ENCODE results near the gene ANKRD30A. TPM values are rescaled to one million over a fixed set of nuclear protein-coding genes. Genes with fewer than 3 reads are reported as not detected.

Gene ANKRD30A
- total and polyA plus RNA-seq, 10 donors, result not detected

DNA sequence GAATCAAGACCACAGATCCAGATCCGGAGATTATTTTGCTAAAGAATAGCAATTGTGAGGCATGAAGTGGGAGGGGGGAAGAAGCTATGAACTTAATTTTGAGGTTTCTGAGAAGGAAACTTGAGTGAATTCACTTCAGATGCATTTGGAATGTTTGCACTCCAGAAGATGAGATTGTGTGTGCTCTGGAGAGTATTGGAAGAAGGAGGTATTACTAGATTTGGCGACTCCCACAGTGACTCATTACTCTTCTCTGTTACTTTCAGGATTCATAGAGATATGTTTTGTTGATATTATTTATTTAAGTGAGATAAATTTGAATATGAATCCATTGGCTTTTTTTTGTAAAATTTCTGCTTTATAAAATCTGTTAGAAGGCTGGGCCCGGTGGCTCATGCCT, 80.7 kb downstream of the ANKRD30A start:
- Histone ChIP-seq H3K36me3 (no peaks in the 10 kb centered on the region), H3K4me3 (no peak overlapping the region), H3K9me3 (peaks cover 0 to 58% (median 27%) of the 10 kb centered on the region in 8 donors), H3K27me3 (replicated peaks in 1 of 7) (no peaks in the 10 kb centered on the region), H3K27ac (no peak overlapping the region), H3K4me1 (no peaks in the 10 kb centered on the region)
- 85 to 95% (median 87%) methylated on average over 3 of the region's 3 CpGs for WGBS, 5 donors
- intact Hi-C loops (cut with DNase I; ENCODE audit: low total_unique reads), result no loop called here
- DNase-seq, result no peak
- no peak for TF ChIP-seq POLR2AphosphoS5 (IDR thresholded peaks at IDR 0.05)
- TF ChIP-seq, protein P1, sequence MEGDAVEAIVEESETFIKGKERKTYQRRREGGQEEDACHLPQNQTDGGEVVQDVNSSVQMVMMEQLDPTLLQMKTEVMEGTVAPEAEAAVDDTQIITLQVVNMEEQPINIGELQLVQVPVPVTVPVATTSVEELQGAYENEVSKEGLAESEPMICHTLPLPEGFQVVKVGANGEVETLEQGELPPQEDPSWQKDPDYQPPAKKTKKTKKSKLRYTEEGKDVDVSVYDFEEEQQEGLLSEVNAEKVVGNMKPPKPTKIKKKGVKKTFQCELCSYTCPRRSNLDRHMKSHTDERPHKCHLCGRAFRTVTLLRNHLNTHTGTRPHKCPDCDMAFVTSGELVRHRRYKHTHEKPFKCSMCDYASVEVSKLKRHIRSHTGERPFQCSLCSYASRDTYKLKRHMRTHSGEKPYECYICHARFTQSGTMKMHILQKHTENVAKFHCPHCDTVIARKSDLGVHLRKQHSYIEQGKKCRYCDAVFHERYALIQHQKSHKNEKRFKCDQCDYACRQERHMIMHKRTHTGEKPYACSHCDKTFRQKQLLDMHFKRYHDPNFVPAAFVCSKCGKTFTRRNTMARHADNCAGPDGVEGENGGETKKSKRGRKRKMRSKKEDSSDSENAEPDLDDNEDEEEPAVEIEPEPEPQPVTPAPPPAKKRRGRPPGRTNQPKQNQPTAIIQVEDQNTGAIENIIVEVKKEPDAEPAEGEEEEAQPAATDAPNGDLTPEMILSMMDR (IDR thresholded peaks at IDR 0.05 in 8 of 11, conservative IDR thresholded peaks at IDR 0.05 in 3 of 11), result no peak
- TF ChIP-seq POLR2A (IDR thresholded peaks at IDR 0.05), result no peak

DNA sequence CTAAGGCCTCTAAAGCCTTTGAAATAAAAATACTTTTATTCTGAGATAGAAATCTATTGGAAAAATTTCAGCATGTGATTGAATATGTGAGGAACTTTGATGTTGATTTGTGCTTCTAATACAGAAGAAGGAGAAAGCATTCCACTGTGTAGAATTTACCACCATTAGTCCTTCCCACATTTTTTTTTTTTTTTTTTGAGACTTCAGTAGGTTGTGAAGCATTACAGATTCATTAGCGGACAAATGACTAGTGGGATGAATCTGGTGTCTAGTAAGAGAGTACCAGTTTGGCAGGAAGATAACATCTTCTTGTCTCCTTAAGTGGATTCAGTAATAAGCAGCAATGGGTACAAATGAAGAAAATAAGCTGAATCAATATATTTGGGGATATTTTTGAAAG, 95.5 kb downstream of the ANKRD30A start:
- WGBS, 5 donors, result 0 to 70% (median 0%) methylated on average over 1 of the region's 1 CpG
- no peak overlapping the region for H3K27ac ChIP-seq

DNA sequence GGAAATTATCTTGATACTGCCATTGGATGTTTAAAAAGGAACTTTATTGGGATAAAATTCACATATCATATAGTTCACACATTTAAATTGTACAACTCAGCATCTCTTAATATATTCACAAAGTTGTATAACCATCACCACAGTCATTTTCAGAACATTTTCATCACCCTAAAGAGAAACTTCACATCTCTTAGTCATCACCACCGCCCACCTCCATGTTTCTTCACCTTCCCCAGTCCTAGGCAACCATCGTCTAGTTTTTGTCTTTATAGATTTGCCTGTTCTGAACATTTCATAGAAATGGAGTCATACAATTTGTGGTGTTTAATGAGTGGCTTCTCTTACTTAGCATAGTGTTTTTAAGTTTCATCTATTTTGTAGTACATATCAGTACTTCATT, 96.6 kb downstream of the ANKRD30A start:
- 13 to 31% (median 29%) methylated on average over 2 of the region's 2 CpGs for WGBS, 5 donors
- Histone ChIP-seq H3K27ac (no peak overlapping the region), H3K4me1 (no peaks in the 10 kb centered on the region), H3K4me3 (no peak overlapping the region), H3K36me3 (no peaks in the 10 kb centered on the region), H3K9me3 (peaks cover 0 to 6% (median 0%) of the 10 kb centered on the region in 8 donors), H3K27me3 (replicated peaks in 1 of 7) (no peaks in the 10 kb centered on the region)
- intact Hi-C loops (cut with DNase I; ENCODE audit: low total_unique reads), result no loop called here
- no peak for TF ChIP-seq POLR2A (IDR thresholded peaks at IDR 0.05)
- TF ChIP-seq POLR2AphosphoS5 (IDR thresholded peaks at IDR 0.05), result no peak
- TF ChIP-seq, protein P1 (IDR thresholded peaks at IDR 0.05 in 8 of 11, conservative IDR thresholded peaks at IDR 0.05 in 3 of 11), result no peak
- DNase-seq, result no peak

More for the DNA sequence above, 95.5 kb downstream of the ANKRD30A start:
- peaks cover 0 to 6% (median 0%) of the 10 kb centered on the region in 8 donors for H3K9me3 ChIP-seq
- H3K4me3 ChIP-seq, result no peak overlapping the region
- intact Hi-C loops (cut with DNase I; ENCODE audit: low total_unique reads), result no loop called here
- no peak for DNase-seq
- H3K27me3 ChIP-seq (replicated peaks in 1 of 7), result no peaks in the 10 kb centered on the region
- no peaks in the 10 kb centered on the region for H3K36me3 ChIP-seq
- H3K4me1 ChIP-seq, result no peaks in the 10 kb centered on the region
- TF ChIP-seq POLR2A (IDR thresholded peaks at IDR 0.05) (no peak), POLR2AphosphoS5 (IDR thresholded peaks at IDR 0.05) (no peak)
- TF ChIP-seq, protein P1 (IDR thresholded peaks at IDR 0.05 in 8 of 11, conservative IDR thresholded peaks at IDR 0.05 in 3 of 11), result no peak

DNA sequence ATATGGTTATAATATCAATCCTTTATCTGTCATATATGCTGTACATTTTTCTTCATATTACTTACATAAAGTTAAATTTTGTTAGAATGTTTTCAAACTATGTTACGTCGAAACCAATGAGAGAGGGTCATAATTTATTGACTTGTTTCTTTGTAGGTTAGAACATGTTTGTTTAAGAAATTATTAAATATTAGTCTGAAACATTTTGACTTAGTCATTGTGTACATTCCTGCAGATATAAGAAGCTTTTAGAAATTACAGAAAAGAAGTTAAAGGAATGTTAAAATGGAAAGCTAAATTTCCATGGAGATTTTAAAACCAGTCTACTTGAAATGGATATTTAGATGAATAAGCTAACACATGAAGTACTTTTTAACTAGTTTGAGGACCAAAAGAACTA, 99.8 kb downstream of the ANKRD30A start:
- intact Hi-C loops (cut with DNase I; ENCODE audit: low total_unique reads), result no loop called here
- no peak for DNase-seq
- 82 to 91% (median 91%) methylated on average over 2 of the region's 2 CpGs for WGBS, 5 donors
- no peak overlapping the region for H3K27ac ChIP-seq
- peaks cover 0 to 6% (median 0%) of the 10 kb centered on the region in 8 donors for H3K9me3 ChIP-seq
- H3K4me1 ChIP-seq, result no peaks in the 10 kb centered on the region
- no peaks in the 10 kb centered on the region for H3K27me3 ChIP-seq (replicated peaks in 1 of 7)
- H3K4me3 ChIP-seq, result no peak overlapping the region
- H3K36me3 ChIP-seq, result no peaks in the 10 kb centered on the region
- TF ChIP-seq, protein P1 (IDR thresholded peaks at IDR 0.05 in 8 of 11, conservative IDR thresholded peaks at IDR 0.05 in 3 of 11), result no peak
- no peak for TF ChIP-seq POLR2AphosphoS5 (IDR thresholded peaks at IDR 0.05)
- no peak for TF ChIP-seq POLR2A (IDR thresholded peaks at IDR 0.05)
